ENCODE data around the gene TMEM258. TPM values are rescaled to one million over a fixed set of nuclear protein-coding genes. Genes with fewer than 3 reads are reported as not detected.
A peak's percentile ranks its signal among the peaks of the same experiment; 100 is the strongest.

The TMEM258 gene
- total RNA-seq, 1 donor from 2014 or later, result 33.0 TPM

- no peak for DNase-seq (ENCODE audit: low read depth)
These were observed 47.7 kb downstream of the TMEM258 start for GRCh38 chr11:61744609-61745156.

GRCh38 chr11:61744181-61744580 lies 48.2 kb downstream of the TMEM258 start:
- DNase-seq (ENCODE audit: low read depth), result no peak

GRCh38 chr11:61743486-61744095 lies 48.8 kb downstream of the TMEM258 start:
- DNase-seq (ENCODE audit: low read depth), result no peak

GRCh38 chr11:61742391-61742790 lies 50.0 kb downstream of the TMEM258 start:
- peak; percentile 93 for DNase-seq (ENCODE audit: low read depth)

GRCh38 chr11:61739966-61740365 lies 52.4 kb downstream of the TMEM258 start:
- peak; percentile 33 for DNase-seq (ENCODE audit: low read depth)

- DNase-seq (ENCODE audit: low read depth), result no peak
These were observed 53.0 kb downstream of the TMEM258 start for GRCh38 chr11:61739413-61739812.

MicroRNA genes within 50 kb of the gene (microRNA counts, 767-probe panel; counts per million panel counts)
- microRNA hsa-miR-1908 (not detected), microRNA hsa-miR-611 (not detected)

Other genes starting within 250 kb of the TMEM258 start
- 6.0 and 13.9 TPM in 2 replicates for gene SYT7, start 211.5 kb downstream of the TMEM258 start, total RNA-seq
- gene DAGLA, start 112.2 kb downstream of the TMEM258 start, total RNA-seq, result 2.9 and 4.3 TPM in 2 replicates
- gene MYRF, start 40.0 kb downstream of the TMEM258 start, total RNA-seq, result 0.03 TPM in 1 of 2 replicates, not detected in the other
- gene FEN1, start 312 bp upstream of the TMEM258 start, total RNA-seq, result 13.4 and 13.9 TPM in 2 replicates
- gene FADS1, start 24.4 kb upstream of the TMEM258 start, total RNA-seq, result 72.9 and 123 TPM in 2 replicates
- 68.6 and 175 TPM in 2 replicates for gene FADS2, start 35.7 kb upstream of the TMEM258 start, total RNA-seq
- gene FADS3, start 98.9 kb upstream of the TMEM258 start, total RNA-seq, result 310 and 645 TPM in 2 replicates
- gene RAB3IL1, start 125.0 kb upstream of the TMEM258 start, total RNA-seq, result 3.0 and 4.3 TPM in 2 replicates
- 1.7 and 1.8 TPM in 2 replicates for gene BEST1, start 157.8 kb upstream of the TMEM258 start, total RNA-seq
- 436 and 518 TPM in 2 replicates for gene FTH1, start 175.0 kb upstream of the TMEM258 start, total RNA-seq